OCI-LY3 (cell line): ENCODE results near the gene PRKCE.

Experiments
- EZH2phosphoT487 ChIP-seq: fragments of 200-600 bp; shearing (Covaris generic); IDR thresholded peaks from 2 replicates; pipeline ENCODE4 v1.6.1; 2018; ENCODE audit warnings: antibody characterized with exemption, mixed run types, low read depth
- TF ChIP-seq, protein P1 (sequence below): fragments of 200-600, 300-600 bp; sonication (generic); IDR thresholded peaks from 2 replicates; pipeline ENCODE4 v1.5.1; 2014; ENCODE audit warnings: antibody characterized with exemption, low read length, low read depth

DNA sequence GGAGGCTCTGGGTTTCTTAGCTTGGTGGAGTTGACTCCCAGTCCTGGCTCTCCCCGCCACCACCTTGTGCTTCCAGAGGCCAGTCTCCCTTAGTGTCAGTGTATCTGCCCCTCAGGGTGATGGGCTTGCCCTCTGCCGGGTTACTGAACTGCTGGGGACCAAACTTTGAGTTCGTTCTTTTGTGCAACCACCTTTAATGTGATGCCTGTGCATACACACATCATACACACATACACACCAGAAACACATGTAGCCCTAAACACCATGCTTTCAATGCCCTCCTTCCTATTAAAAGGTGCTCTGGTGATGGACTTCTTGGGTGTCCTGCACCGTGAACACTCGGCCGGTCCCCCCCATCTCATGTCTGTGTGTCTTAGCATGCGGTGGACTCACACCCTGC is 330.6 kb downstream of the PRKCE start:
- TF ChIP-seq, protein P1, sequence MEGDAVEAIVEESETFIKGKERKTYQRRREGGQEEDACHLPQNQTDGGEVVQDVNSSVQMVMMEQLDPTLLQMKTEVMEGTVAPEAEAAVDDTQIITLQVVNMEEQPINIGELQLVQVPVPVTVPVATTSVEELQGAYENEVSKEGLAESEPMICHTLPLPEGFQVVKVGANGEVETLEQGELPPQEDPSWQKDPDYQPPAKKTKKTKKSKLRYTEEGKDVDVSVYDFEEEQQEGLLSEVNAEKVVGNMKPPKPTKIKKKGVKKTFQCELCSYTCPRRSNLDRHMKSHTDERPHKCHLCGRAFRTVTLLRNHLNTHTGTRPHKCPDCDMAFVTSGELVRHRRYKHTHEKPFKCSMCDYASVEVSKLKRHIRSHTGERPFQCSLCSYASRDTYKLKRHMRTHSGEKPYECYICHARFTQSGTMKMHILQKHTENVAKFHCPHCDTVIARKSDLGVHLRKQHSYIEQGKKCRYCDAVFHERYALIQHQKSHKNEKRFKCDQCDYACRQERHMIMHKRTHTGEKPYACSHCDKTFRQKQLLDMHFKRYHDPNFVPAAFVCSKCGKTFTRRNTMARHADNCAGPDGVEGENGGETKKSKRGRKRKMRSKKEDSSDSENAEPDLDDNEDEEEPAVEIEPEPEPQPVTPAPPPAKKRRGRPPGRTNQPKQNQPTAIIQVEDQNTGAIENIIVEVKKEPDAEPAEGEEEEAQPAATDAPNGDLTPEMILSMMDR = no peak
- TF ChIP-seq EZH2phosphoT487 = no peak
